Glutamatergic neuron (in vitro differentiated cells): Measurements from ENCODE around the gene STK4. TPM values are rescaled to one million over a fixed set of nuclear protein-coding genes. Genes with fewer than 3 reads are reported as not detected.
"Not testable (repeated sequence)": the region's sequence is repeated elsewhere in the genome, so short reads cannot be mapped to it uniquely, and the experiment has no call there.

Source experiments
- DNase-seq: peaks from one replicate; pipeline ENCODE4 v3.0.0; 2022
- H3K27ac Mint-ChIP-seq: one replicate; pipeline ENCODE4 v1.8.0; 2020; ENCODE audit warnings: mild to moderate bottlenecking, mixed read lengths, inconsistent platforms; ENCODE audit not compliant: unreplicated experiment
- H3K27me3 Mint-ChIP-seq: one replicate; pipeline ENCODE4 v1.8.0; 2020; ENCODE audit warnings: mild to moderate bottlenecking, moderate library complexity, mixed read lengths, inconsistent platforms; ENCODE audit not compliant: unreplicated experiment
- H3K36me3 Mint-ChIP-seq: one replicate; pipeline ENCODE4 v1.8.0; 2020; ENCODE audit warnings: mild to moderate bottlenecking, mixed read lengths, inconsistent platforms; ENCODE audit not compliant: unreplicated experiment
- H3K4me1 Mint-ChIP-seq: one replicate; pipeline ENCODE4 v1.8.0; 2020; ENCODE audit warnings: mild to moderate bottlenecking, low read depth, mixed read lengths, inconsistent platforms; ENCODE audit not compliant: unreplicated experiment
- H3K4me3 Mint-ChIP-seq: one replicate; pipeline ENCODE4 v1.8.0; 2020; ENCODE audit warnings: mild to moderate bottlenecking, mixed read lengths, inconsistent platforms; ENCODE audit not compliant: unreplicated experiment
- H3K9me3 Mint-ChIP-seq: one replicate; pipeline ENCODE4 v1.8.0; 2020; ENCODE audit warnings: mild to moderate bottlenecking, moderate library complexity, mixed read lengths, inconsistent platforms; ENCODE audit not compliant: unreplicated experiment
- CTCF ChIP-seq: fragments of 200-600 bp; sonication (generic); IDR thresholded peaks from one replicate; pipeline ENCODE4 v1.5.0; 2021; ENCODE audit not compliant: partially characterized antibody, unreplicated experiment
- total RNA-seq: library from RNA; stranded (reverse); fragmentation: NEBNext Ultra II Directional; extraction: Animal tissue kit (Norgen Biotek cat#: 25700); gene quantifications from one replicate; pipeline ENCODE4 v1.2.1, GENCODE V29; 2021; ENCODE audit not compliant: unreplicated experiment

Gene STK4
- total RNA-seq, 1 donor from 2014 or later = 32.6 TPM

- Mint-ChIP-seq H3K4me3 (no peak overlapping the region), H3K36me3 (no peaks in the 10 kb centered on the region), H3K9me3 (peaks cover 1% of the 10 kb centered on the region), H3K27ac (no peak overlapping the region), H3K4me1 (peaks cover 4% of the 10 kb centered on the region), H3K27me3 (no peaks in the 10 kb centered on the region)
- no peak for DNase-seq
- TF ChIP-seq CTCF = no peak
Measured at GRCh38 chr20:45008521-45009049, 42.3 kb downstream of the STK4 start.

GRCh38 chr20:45010399-45010828, 44.1 kb downstream of the STK4 start:
- no peak for TF ChIP-seq CTCF
- H3K4me1 Mint-ChIP-seq = peaks cover 7% of the 10 kb centered on the region
- peaks cover 1% of the 10 kb centered on the region for H3K9me3 Mint-ChIP-seq
- no peak for DNase-seq
- no peak overlapping the region for H3K4me3 Mint-ChIP-seq
- no peaks in the 10 kb centered on the region for H3K36me3 Mint-ChIP-seq
- peak overlapping the region; percentile 60 for H3K27ac Mint-ChIP-seq
- H3K27me3 Mint-ChIP-seq = no peaks in the 10 kb centered on the region

GRCh38 chr20:45011108-45011526, 44.8 kb downstream of the STK4 start:
- no peaks in the 10 kb centered on the region for H3K27me3 Mint-ChIP-seq
- peak; percentile 65 for TF ChIP-seq CTCF
- H3K36me3 Mint-ChIP-seq = no peaks in the 10 kb centered on the region
- H3K9me3 Mint-ChIP-seq = peaks cover 1% of the 10 kb centered on the region
- peak; percentile 50 for DNase-seq
- peaks cover 7% of the 10 kb centered on the region for H3K4me1 Mint-ChIP-seq
- H3K4me3 Mint-ChIP-seq = no peak overlapping the region
- H3K27ac Mint-ChIP-seq = no peak overlapping the region

- Mint-ChIP-seq H3K36me3 (no peaks in the 10 kb centered on the region), H3K9me3 (peaks cover 1% of the 10 kb centered on the region), H3K4me1 (peaks cover 7% of the 10 kb centered on the region), H3K4me3 (no peak overlapping the region), H3K27ac (no peak overlapping the region), H3K27me3 (no peaks in the 10 kb centered on the region)
- TF ChIP-seq CTCF = no peak
- no peak for DNase-seq
Measured at GRCh38 chr20:45012682-45013302, 46.5 kb downstream of the STK4 start.

- not testable (repeated sequence) for H3K27ac Mint-ChIP-seq, H3K9me3 Mint-ChIP-seq, H3K36me3 Mint-ChIP-seq, H3K27me3 Mint-ChIP-seq, H3K4me3 Mint-ChIP-seq, H3K4me1 Mint-ChIP-seq, DNase-seq
Measured at GRCh38 chr20:45014131-45014530, 47.8 kb downstream of the STK4 start.
